Measurements from ENCODE around the gene COL6A3. TPM values are rescaled to one million over a fixed set of nuclear protein-coding genes. Genes with fewer than 3 reads are reported as not detected.

Gene COL6A3
- total RNA-seq, 1 experiment from 2014 or later, result 1.2 TPM

DNA sequence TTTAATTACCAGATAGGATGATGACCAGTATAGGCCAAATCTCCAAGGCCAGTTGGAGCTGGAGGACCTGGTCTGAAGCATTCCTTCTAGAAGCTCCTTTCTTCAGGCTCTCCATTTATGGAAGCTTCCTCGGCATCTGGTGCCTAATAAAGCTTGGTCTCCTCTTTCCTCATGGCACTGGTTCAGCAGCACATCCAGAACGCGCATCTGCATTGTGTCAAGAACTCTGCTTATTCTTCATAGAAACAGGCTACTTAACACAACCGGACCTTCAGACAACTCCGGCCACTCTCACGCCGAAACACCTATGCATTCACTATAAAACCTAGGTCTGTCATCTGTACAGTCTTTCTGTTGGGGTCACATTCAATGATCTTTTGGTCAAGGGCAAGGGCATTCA, 99.8 kb downstream of the COL6A3 start:
- Histone ChIP-seq H3K9me3 (ENCODE audit: control insufficient read depth in 1 of 2, insufficient read depth in 1 of 2, low read depth in 1 of 2, low read length in 2 of 2) (no peaks in the 10 kb centered on the region), H3K27ac (ENCODE audit: low read depth, low read length) (no peak overlapping the region), H3K9ac (ENCODE audit: low read length) (no peak overlapping the region), H3K79me2 (ENCODE audit: insufficient read depth, low read length) (no peaks in the 10 kb centered on the region), H3K9me2 (ENCODE audit: insufficient read depth) (no peaks in the 10 kb centered on the region), H2AFZ (ENCODE audit: low read depth, low read length, poor library complexity, severe bottlenecking) (no peak overlapping the region), H3K4me1 (ENCODE audit: control insufficient read depth in 1 of 2, insufficient read depth in 2 of 2, low read length in 2 of 2) (peaks cover 0 to 8% of the 10 kb centered on the region in 2 experiments; a peak in 3 of 4 replicates), H3K36me3 (ENCODE audit: control insufficient read depth in 1 of 2, insufficient read depth in 2 of 2, low read length in 2 of 2) (no peaks in the 10 kb centered on the region), H3K27me3 (ENCODE audit: insufficient read depth, low read length) (peaks cover 4% of the 10 kb centered on the region; the same call in 1 of the 2 replicates), H3K4me3 (replicated peaks in 1 of 2; ENCODE audit: low read depth in 1 of 2, low read length in 2 of 2) (no peak overlapping the region), H3K4me2 (ENCODE audit: low read length) (no peak overlapping the region), H4K20me1 (ENCODE audit: insufficient read depth) (no peaks in the 10 kb centered on the region)
- intact Hi-C loops (cut with micrococcal nuclease), result no loop called here
- ATAC-seq (no peak), DNase-seq (ENCODE audit: low read depth, low spot score) (no peak)
- no peak for TF ChIP-seq YY1 (IDR thresholded peaks at IDR 0.05; ENCODE audit: extremely low read depth, insufficient replicate concordance, low read depth, low read length)
- ChIA-PET POLR2A (no interaction called here), CTCF (no interaction called here), RAD21 (ENCODE audit: low non-redundant PET in 1 of 2, low total read pairs in 2 of 2, uncharacterized antibody in 2 of 2, unreplicated experiment in 2 of 2) (no interaction called here)
- no TSS peak for BruUV-seq (replicated peaks)

DNA sequence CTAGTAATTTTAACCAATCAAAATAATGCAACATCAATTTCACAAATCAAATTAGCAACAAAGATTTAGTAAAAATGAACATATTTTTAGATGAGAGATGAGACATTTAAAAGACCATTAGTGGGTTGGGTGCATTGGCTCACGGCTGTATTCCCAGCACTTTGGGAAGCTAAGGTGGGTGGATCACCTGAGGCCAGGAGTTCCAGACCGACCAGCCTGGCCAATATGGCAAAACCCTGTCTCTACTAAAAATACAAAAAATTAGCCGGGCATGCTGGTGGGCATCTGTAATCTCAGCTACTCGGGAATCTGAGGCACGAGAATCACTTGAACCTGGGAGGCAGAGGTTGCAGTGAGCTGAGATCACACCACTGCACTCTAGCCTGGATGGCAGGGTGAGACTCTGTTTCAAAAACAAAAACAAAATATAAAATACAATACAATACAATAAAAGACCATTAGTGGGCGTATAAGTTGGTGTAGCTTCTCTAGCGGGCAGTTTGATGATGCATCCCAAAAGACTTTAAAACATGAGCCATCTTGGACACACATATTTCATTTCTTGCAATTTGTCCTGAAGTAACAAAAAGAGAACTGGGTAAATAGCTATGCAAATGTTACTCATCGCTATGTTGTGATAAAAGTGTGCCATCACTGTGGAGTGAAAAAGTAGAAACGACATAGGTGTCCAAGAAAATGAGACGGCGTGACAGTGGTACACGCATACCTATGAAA, 101.8 kb downstream of the COL6A3 start:
- H3K79me2 ChIP-seq (ENCODE audit: insufficient read depth, low read length), result no peaks in the 10 kb centered on the region
- peaks cover 0 to 8% of the 10 kb centered on the region in 2 experiments; a peak in 3 of 4 replicates for H3K4me1 ChIP-seq (ENCODE audit: control insufficient read depth in 1 of 2, insufficient read depth in 2 of 2, low read length in 2 of 2)
- H3K36me3 ChIP-seq (ENCODE audit: control insufficient read depth in 1 of 2, insufficient read depth in 2 of 2, low read length in 2 of 2), result no peaks in the 10 kb centered on the region
- no peak overlapping the region for H3K4me3 ChIP-seq (replicated peaks in 1 of 2; ENCODE audit: low read depth in 1 of 2, low read length in 2 of 2)
- H2AFZ ChIP-seq (ENCODE audit: low read depth, low read length, poor library complexity, severe bottlenecking), result no peak overlapping the region
- DNase-seq (ENCODE audit: low read depth, low spot score) (no peak), ATAC-seq (no peak)
- no peak overlapping the region for H3K27ac ChIP-seq (ENCODE audit: low read depth, low read length)
- intact Hi-C loops (cut with micrococcal nuclease), result no loop called here
- RAD21 ChIA-PET (ENCODE audit: low non-redundant PET in 1 of 2, low total read pairs in 2 of 2, uncharacterized antibody in 2 of 2, unreplicated experiment in 2 of 2), result no interaction called here
- CTCF ChIA-PET, result interaction anchor here (1.3 kb wide), 1 partner anchor 10 kb away, joined by 5 read pairs; no protein-coding TSS in a partner anchor
- POLR2A ChIA-PET, result no interaction called here
- no TSS peak for BruUV-seq (replicated peaks)
- no peaks in the 10 kb centered on the region for H4K20me1 ChIP-seq (ENCODE audit: insufficient read depth)
- no peak overlapping the region for H3K9ac ChIP-seq (ENCODE audit: low read length)
- H3K4me2 ChIP-seq (ENCODE audit: low read length), result no peak overlapping the region
- H3K9me3 ChIP-seq (ENCODE audit: control insufficient read depth in 1 of 2, insufficient read depth in 1 of 2, low read depth in 1 of 2, low read length in 2 of 2), result no peaks in the 10 kb centered on the region
- no peaks in the 10 kb centered on the region for H3K9me2 ChIP-seq (ENCODE audit: insufficient read depth)
- peaks cover 4% of the 10 kb centered on the region; the same call in 1 of the 2 replicates for H3K27me3 ChIP-seq (ENCODE audit: insufficient read depth, low read length)
- TF ChIP-seq, protein P1, sequence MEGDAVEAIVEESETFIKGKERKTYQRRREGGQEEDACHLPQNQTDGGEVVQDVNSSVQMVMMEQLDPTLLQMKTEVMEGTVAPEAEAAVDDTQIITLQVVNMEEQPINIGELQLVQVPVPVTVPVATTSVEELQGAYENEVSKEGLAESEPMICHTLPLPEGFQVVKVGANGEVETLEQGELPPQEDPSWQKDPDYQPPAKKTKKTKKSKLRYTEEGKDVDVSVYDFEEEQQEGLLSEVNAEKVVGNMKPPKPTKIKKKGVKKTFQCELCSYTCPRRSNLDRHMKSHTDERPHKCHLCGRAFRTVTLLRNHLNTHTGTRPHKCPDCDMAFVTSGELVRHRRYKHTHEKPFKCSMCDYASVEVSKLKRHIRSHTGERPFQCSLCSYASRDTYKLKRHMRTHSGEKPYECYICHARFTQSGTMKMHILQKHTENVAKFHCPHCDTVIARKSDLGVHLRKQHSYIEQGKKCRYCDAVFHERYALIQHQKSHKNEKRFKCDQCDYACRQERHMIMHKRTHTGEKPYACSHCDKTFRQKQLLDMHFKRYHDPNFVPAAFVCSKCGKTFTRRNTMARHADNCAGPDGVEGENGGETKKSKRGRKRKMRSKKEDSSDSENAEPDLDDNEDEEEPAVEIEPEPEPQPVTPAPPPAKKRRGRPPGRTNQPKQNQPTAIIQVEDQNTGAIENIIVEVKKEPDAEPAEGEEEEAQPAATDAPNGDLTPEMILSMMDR (IDR thresholded peaks at IDR 0.05 in 2 of 3, conservative IDR thresholded peaks at IDR 0.05 in 1 of 3; ENCODE audit: borderline replicate concordance in 1 of 3, insufficient read depth in 1 of 3, low read depth in 2 of 3, low read length in 2 of 3), result no peak
- no peak for TF ChIP-seq RAD21 (IDR thresholded peaks at IDR 0.05; ENCODE audit: low read depth)
- TF ChIP-seq POLR2AphosphoS5 (IDR thresholded peaks at IDR 0.05; ENCODE audit: low read depth, low read length), result no peak
- TF ChIP-seq, protein P2, sequence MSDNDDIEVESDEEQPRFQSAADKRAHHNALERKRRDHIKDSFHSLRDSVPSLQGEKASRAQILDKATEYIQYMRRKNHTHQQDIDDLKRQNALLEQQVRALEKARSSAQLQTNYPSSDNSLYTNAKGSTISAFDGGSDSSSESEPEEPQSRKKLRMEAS (IDR thresholded peaks at IDR 0.05), result no peak
- TF ChIP-seq JUND (IDR thresholded peaks at IDR 0.05), result no peak
- TF ChIP-seq, protein P3, sequence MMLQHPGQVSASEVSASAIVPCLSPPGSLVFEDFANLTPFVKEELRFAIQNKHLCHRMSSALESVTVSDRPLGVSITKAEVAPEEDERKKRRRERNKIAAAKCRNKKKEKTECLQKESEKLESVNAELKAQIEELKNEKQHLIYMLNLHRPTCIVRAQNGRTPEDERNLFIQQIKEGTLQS (IDR thresholded peaks at IDR 0.05), result no peak
- TF ChIP-seq CBX3 (IDR thresholded peaks at IDR 0.05; ENCODE audit: low read depth), result no peak
- TF ChIP-seq FOSL1 (IDR thresholded peaks at IDR 0.05; ENCODE audit: low read depth), result no peak
- TF ChIP-seq EGR1 (IDR thresholded peaks at IDR 0.05; ENCODE audit: low read depth), result no peak
- TF ChIP-seq, protein P4, sequence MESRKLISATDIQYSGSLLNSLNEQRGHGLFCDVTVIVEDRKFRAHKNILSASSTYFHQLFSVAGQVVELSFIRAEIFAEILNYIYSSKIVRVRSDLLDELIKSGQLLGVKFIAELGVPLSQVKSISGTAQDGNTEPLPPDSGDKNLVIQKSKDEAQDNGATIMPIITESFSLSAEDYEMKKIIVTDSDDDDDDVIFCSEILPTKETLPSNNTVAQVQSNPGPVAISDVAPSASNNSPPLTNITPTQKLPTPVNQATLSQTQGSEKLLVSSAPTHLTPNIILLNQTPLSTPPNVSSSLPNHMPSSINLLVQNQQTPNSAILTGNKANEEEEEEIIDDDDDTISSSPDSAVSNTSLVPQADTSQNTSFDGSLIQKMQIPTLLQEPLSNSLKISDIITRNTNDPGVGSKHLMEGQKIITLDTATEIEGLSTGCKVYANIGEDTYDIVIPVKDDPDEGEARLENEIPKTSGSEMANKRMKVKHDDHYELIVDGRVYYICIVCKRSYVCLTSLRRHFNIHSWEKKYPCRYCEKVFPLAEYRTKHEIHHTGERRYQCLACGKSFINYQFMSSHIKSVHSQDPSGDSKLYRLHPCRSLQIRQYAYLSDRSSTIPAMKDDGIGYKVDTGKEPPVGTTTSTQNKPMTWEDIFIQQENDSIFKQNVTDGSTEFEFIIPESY (IDR thresholded peaks at IDR 0.05; ENCODE audit: extremely low read depth, insufficient replicate concordance, low read length), result no peak
- TF ChIP-seq EZH2 (IDR thresholded peaks at IDR 0.05), result no peak
- no peak for TF ChIP-seq POLR2A (IDR thresholded peaks at IDR 0.05; ENCODE audit: borderline replicate concordance, extremely low read depth, insufficient read depth, insufficient read length)
- TF ChIP-seq ZNF274 (IDR thresholded peaks at IDR 0.05; ENCODE audit: low read depth, low read length), result no peak
- no peak for TF ChIP-seq CEBPB (IDR thresholded peaks at IDR 0.05; ENCODE audit: low read depth)
- TF ChIP-seq SIN3A (IDR thresholded peaks at IDR 0.05; ENCODE audit: low read depth), result no peak
